Upper lobe of right lung (tissue), 1 donor: ENCODE data around the gene MAP2K5. TPM values are rescaled to one million over a fixed set of nuclear protein-coding genes. Genes with fewer than 3 reads are reported as not detected.

Experiments used
- ATAC-seq: fragments of 200-7000 bp; cut with Tn5 transposase; one replicate; pipeline ENCODE4 v1.9.1; 2020; ENCODE audit warnings: mild to moderate bottlenecking, moderate library complexity
- DNase-seq: peaks from one replicate; pipeline ENCODE4 v3.0.0-alpha.2; 2020
- H3K27ac ChIP-seq: fragments of 200-600 bp; one replicate; pipeline ENCODE4 v1.8.0; 2022
- H3K27me3 ChIP-seq: fragments of 200-600 bp; one replicate; pipeline ENCODE4 v1.8.0; 2022; ENCODE audit warnings: mild to moderate bottlenecking
- H3K36me3 ChIP-seq: fragments of 200-600 bp; one replicate; pipeline ENCODE4 v1.8.0; 2022
- H3K4me1 ChIP-seq: fragments of 200-600 bp; one replicate; pipeline ENCODE4 v1.8.0; 2022
- H3K4me3 ChIP-seq: fragments of 200-600 bp; one replicate; pipeline ENCODE4 v1.8.0; 2022; ENCODE audit warnings: mild to moderate bottlenecking
- H3K9me3 ChIP-seq: fragments of 200-600 bp; one replicate; pipeline ENCODE4 v1.8.0; 2022
- intact Hi-C: fragments of 100-400 bp; cut with DNase I; formaldehyde crosslinking; loops from one replicate; pipeline ENCODE4 v1.11.0; 2022
- total RNA-seq: library from RNA; stranded (reverse); fragmentation: NEBNext Ultra II Directional; extraction: Animal tissue kit (Norgen Biotek cat#: 25700); gene quantifications from one replicate; pipeline ENCODE4 v1.2.1, GENCODE V29; 2021
- TF ChIP-seq, protein P1 (sequence below): fragments of 200-600 bp; IDR thresholded peaks from one replicate; pipeline ENCODE4 v1.8.0; 2022; ENCODE audit warnings: antibody characterized with exemption
- donor health status: DM: no; HTN: yes; CAD: no; lungs with severe emphysema.

Gene MAP2K5
- total RNA-seq, 1 donor from 2014 or later: 18.3 TPM

DNA sequence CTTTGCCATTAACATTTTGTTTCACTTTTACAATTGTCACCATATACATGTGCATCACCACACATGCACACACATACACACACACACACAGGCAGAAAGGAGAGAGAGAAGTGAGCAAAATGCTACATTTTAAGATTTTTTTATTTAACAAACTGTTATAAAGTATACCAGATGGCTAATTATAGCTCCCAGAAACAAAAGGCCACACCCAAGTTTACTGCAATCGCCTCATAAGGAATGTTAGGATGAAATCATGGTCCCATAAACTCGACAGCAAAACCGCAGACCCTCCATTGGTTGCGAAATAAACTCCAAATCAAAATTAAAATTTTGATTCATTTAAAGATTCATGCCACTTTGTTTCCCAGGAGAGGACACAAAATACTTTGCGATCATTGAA is 37.7 kb upstream of the MAP2K5 start:
- ATAC-seq: no peak
- H3K4me1 ChIP-seq: peaks cover 10% of the 10 kb centered on the region
- H3K27ac ChIP-seq: no peak overlapping the region
- no peak for DNase-seq
- intact Hi-C loops: no loop called here
- no peaks in the 10 kb centered on the region for H3K27me3 ChIP-seq
- TF ChIP-seq, protein P1, sequence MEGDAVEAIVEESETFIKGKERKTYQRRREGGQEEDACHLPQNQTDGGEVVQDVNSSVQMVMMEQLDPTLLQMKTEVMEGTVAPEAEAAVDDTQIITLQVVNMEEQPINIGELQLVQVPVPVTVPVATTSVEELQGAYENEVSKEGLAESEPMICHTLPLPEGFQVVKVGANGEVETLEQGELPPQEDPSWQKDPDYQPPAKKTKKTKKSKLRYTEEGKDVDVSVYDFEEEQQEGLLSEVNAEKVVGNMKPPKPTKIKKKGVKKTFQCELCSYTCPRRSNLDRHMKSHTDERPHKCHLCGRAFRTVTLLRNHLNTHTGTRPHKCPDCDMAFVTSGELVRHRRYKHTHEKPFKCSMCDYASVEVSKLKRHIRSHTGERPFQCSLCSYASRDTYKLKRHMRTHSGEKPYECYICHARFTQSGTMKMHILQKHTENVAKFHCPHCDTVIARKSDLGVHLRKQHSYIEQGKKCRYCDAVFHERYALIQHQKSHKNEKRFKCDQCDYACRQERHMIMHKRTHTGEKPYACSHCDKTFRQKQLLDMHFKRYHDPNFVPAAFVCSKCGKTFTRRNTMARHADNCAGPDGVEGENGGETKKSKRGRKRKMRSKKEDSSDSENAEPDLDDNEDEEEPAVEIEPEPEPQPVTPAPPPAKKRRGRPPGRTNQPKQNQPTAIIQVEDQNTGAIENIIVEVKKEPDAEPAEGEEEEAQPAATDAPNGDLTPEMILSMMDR: no peak
- H3K9me3 ChIP-seq: no peaks in the 10 kb centered on the region
- H3K36me3 ChIP-seq: no peaks in the 10 kb centered on the region
- H3K4me3 ChIP-seq: no peak overlapping the region

DNA sequence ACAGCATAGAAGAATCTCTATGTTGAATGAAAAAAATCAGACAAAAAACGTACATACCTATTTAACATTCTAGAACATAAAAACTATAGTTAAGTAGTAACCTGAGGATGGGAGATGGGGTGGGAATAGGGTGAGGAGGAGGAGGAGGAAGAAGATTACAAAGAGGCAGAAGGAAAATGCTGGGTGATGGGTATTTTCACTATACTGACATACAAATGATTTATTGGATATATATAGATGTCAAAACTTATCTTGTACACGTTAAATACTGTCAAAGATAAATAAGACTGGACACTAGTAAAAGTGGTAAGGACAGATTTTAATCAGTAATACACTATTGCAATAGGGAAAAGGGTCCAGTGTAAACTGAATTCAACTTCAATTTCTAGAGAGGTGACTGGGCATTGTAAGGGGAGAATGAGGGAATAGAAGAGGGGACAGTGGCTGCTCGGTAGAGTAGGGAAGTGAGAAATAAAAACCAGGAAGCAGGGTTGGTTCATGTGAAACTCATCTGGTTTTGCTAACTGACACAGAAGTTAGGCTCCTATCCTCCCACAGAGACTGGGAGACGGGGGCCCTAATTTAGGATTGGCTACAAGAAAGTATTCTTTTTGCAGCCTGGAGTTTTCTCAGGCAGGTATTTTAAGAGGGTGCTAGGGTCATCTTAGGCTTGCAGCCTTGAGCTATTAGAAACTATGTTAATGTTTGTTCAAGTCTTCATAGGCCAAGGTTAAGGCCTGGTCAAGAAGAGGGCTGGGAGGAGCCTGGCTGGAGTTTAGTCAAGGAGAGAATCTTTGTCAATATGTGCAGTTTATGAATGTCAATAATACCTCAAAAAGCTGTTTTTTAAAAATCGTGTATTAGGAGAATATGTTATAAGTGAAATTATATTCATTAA is 36.6 kb upstream of the MAP2K5 start:
- Histone ChIP-seq H3K4me3 (no peak overlapping the region), H3K4me1 (peaks cover 10% of the 10 kb centered on the region), H3K27ac (no peak overlapping the region), H3K36me3 (no peaks in the 10 kb centered on the region), H3K9me3 (no peaks in the 10 kb centered on the region), H3K27me3 (no peaks in the 10 kb centered on the region)
- DNase-seq (no peak), ATAC-seq (peak; percentile 77)
- TF ChIP-seq, protein P1: no peak
- intact Hi-C loops: no loop called here

DNA sequence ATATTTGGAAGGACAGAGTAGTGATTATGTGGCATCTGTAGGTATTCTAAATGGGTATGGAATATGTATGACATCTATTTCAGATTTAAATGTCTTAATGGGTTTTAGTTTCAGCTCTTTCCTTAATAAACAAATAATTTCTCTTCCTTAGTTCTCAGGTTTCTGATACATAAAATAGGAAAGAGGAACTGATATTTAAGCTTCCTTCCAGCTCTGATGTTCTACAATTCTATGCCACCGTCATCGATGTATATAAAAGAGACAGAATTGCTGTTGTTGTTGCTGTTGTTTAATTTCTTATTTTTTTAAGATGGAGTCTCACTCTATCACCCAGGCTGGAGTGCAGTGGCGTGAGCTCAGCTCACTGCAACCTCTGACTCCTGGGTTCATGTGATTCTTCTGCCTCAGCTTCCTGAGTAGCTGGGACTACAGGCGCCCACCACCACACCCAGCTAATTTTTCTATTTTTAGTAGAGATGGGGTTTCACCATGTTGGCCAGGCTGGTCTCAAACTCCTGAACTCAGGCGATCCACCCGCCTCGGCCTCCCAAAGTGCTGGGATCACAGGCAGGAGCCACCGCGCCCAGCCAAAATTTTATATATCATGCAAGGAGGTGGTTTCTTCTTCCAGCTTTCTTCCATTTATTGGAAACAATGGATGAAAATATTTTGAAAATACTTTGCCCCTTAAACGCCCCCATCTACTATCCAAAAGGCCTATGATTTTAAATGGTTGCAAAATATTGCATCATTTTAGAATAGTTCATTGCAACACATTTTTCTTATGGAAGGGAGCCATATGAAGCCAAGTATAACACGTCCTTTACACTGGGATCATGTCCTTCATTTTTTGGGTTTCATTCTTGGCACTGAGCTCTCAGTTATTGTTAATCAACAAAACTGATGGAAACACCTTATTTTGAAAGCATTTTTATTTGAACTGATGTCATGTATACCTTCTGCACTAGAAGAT is 35.4 kb upstream of the MAP2K5 start:
- Histone ChIP-seq H3K27me3 (no peaks in the 10 kb centered on the region), H3K9me3 (no peaks in the 10 kb centered on the region), H3K36me3 (no peaks in the 10 kb centered on the region), H3K4me1 (peaks cover 10% of the 10 kb centered on the region), H3K27ac (no peak overlapping the region), H3K4me3 (no peak overlapping the region)
- intact Hi-C loops: no loop called here
- DNase-seq (no peak), ATAC-seq (no peak)
- TF ChIP-seq, protein P1: no peak

DNA sequence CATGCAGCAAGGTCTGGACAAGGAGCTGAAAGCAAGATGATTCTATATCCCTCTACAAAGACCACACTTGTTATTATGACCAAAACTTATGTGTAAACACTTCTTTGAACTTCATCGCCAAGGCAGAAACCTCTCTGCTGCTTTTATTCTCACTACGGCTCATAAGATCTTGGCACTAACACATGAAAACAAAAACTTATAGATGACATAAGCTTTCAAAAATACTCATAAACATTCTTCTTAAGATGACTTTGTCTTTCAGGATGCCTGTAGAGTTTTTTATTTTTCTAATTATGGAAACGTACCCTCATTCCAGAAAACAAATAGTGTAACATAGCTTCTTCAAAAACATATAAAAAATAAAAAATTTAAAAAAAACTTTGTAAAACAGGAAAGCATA is 34.1 kb upstream of the MAP2K5 start:
- TF ChIP-seq, protein P1: no peak
- no peak for DNase-seq
- Histone ChIP-seq H3K9me3 (no peaks in the 10 kb centered on the region), H3K27ac (no peak overlapping the region), H3K4me1 (peaks cover 10% of the 10 kb centered on the region), H3K27me3 (no peaks in the 10 kb centered on the region), H3K36me3 (peaks cover 6% of the 10 kb centered on the region), H3K4me3 (no peak overlapping the region)
- ATAC-seq: no peak
- intact Hi-C loops: no loop called here

DNA sequence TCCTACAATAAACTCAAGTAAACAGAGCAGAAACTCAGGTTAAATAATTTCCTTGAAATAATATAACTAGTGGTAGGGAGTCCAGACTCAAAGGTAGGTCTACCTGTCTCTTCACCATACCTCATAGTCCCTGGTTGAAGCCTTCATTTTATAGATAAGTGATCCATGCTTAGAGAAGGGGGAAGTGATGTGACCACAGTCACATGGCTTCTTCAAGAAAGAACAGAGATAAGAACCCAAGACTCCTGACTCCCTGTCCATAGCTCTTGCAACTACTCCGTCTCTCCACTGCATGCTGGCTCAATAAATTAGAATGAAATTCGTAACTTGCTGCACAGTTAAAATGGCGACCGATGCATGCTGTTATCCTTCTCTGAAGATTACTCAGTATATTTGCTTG is 32.6 kb upstream of the MAP2K5 start:
- no peak for ATAC-seq
- DNase-seq: no peak
- H3K36me3 ChIP-seq: peaks cover 21% of the 10 kb centered on the region
- H3K9me3 ChIP-seq: no peaks in the 10 kb centered on the region
- TF ChIP-seq, protein P1: no peak
- no peak overlapping the region for H3K27ac ChIP-seq
- peaks cover 10% of the 10 kb centered on the region for H3K4me1 ChIP-seq
- no peak overlapping the region for H3K4me3 ChIP-seq
- intact Hi-C loops: no loop called here
- H3K27me3 ChIP-seq: no peaks in the 10 kb centered on the region
